GM11168 (cell line): ENCODE results near the gene PSORS1C2.

Experiments used
- in situ Hi-C: fragments of 300-500 bp; cut with MboI; formaldehyde crosslinking; loops from one replicate; pipeline ENCODE4 v1.12.0; 2022; ENCODE audit warnings: low sequenced_read_pairs; ENCODE audit not compliant: unreplicated experiment

Gene PSORS1C2

DNA sequence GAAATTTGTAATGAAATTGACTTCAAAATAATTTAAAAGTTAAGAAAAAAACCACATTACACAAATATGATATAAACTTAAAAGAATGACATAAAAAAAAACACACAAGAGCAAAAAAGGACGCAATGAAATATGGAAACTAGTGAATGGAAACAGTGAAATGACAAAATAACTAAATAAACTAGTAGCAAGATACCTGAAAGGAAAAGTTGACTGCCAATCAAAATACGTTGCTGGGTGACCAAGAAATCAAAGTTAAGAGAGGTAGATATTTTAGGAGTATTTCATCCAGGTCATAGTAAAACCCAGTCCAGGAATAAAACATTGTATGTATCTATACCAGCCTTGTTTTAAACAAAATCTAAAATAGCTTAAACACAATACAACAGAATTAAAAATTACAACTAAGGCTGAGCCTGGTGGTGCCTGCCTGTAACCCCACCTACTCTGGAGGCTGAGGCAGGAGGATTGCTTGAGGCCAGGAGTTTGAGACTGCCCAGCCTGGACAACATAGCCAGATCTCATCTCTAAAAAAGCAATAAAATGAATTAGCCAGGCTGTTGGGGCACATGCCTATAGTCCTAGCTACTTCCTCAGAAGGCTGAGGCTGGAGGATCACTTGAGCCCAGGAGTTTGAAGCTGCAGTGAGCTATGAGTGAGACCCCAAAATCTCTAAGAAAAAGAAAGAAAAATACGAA lies 48.4 kb downstream of the PSORS1C2 start:
- in situ Hi-C loops: no loop called here
